IMR-90 (cell line): ENCODE results near the gene PLD6. TPM values are rescaled to one million over a fixed set of nuclear protein-coding genes. Genes with fewer than 3 reads are reported as not detected.
A peak's percentile ranks its signal among the peaks of the same experiment; 100 is the strongest.

Experiments
- ATAC-seq: fragments of 200-7000 bp; cut with Tn5 transposase; 2 replicates; pipeline ENCODE4 v1.9.1; 2020; ENCODE audit warnings: low read depth, mild to moderate bottlenecking, moderate library complexity
- BruUV-seq: library from RNA; stranded (reverse); fragments of 400-500 nt; replicated peaks from 2 replicates; lab custom pipeline; 2021; lab: Mats Ljungman, UMichigan
- CTCF ChIA-PET: fragments of 300-600 bp; formaldehyde crosslinking; extraction: SDS; loops from one replicate; lab custom pipeline; 2021; ENCODE audit warnings: antibody characterized with exemption; lab: Yijun Ruan, JAX
- POLR2A ChIA-PET: fragments of 300-600 bp; sonication (Branson Sonifier 250); formaldehyde crosslinking; loops from one replicate; lab custom pipeline; 2022; ENCODE audit warnings: antibody characterized with exemption; ENCODE audit not compliant: unreplicated experiment; lab: Charles Lee
- DNase-seq: peaks from one replicate; pipeline ENCODE4 v3.0.0; 2013
- H2AFZ ChIP-seq: replicated peaks from 2 replicates; pipeline ENCODE3; 2013; ENCODE audit warnings: low read length, mild to moderate bottlenecking; ENCODE audit not compliant: poor library complexity
- H2AK5ac ChIP-seq: 2 replicates; pipeline ENCODE4 v1.6.1; 2013; ENCODE audit warnings: low read depth, low read length, inconsistent platforms
- H2AK9ac ChIP-seq: replicated peaks from 2 replicates; pipeline ENCODE3; 2013; ENCODE audit warnings: mild to moderate bottlenecking, low read depth, low read length, moderate library complexity; ENCODE audit not compliant: poor library complexity
- H2BK120ac ChIP-seq: 2 replicates; pipeline ENCODE4 v1.6.1; 2013; ENCODE audit warnings: low read depth, low read length, inconsistent platforms
- H2BK15ac ChIP-seq: 3 replicates; pipeline ENCODE4 v1.6.1; 2013; ENCODE audit warnings: low read depth, low read length, inconsistent platforms
- H2BK20ac ChIP-seq: 2 replicates; pipeline ENCODE4 v1.6.1; 2013; ENCODE audit warnings: low read depth, mild to moderate bottlenecking, inconsistent platforms, low read length, moderate library complexity
- H2BK5ac ChIP-seq: 2 replicates; pipeline ENCODE4 v1.6.1; 2013; ENCODE audit warnings: mild to moderate bottlenecking, low read depth, low read length, inconsistent platforms; ENCODE audit not compliant: poor library complexity, severe bottlenecking
- H3K14ac ChIP-seq: replicated peaks from 2 replicates; pipeline ENCODE4 v1.6.1; 2013; ENCODE audit warnings: low read depth, low read length, inconsistent platforms
- H3K18ac ChIP-seq: 2 replicates; pipeline ENCODE4 v1.6.1; 2013; ENCODE audit warnings: low read depth, low read length, control low read depth
- H3K23ac ChIP-seq: 2 replicates; pipeline ENCODE4 v1.6.1; 2013; ENCODE audit warnings: low read depth, low read length, inconsistent platforms
- H3K27ac ChIP-seq: 2 replicates; pipeline ENCODE4 v1.5.1; 2013; ENCODE audit warnings: mild to moderate bottlenecking, control low read depth, low read length; ENCODE audit not compliant: insufficient read depth
- H3K27me3 ChIP-seq: 2 replicates; pipeline ENCODE4 v1.6.1; 2013; ENCODE audit warnings: low read length; ENCODE audit not compliant: control insufficient read depth, insufficient read depth
- H3K36me3 ChIP-seq: 2 replicates; pipeline ENCODE4 v1.6.1; 2013; ENCODE audit warnings: low read length, mixed read lengths; ENCODE audit not compliant: control insufficient read depth, insufficient read depth
- H3K4ac ChIP-seq: 2 replicates; pipeline ENCODE4 v1.6.1; 2013; ENCODE audit warnings: low read depth, low read length, inconsistent platforms
- H3K4me1 ChIP-seq: 2 replicates; pipeline ENCODE4 v1.6.1; 2013; ENCODE audit warnings: low read length, mixed read lengths; ENCODE audit not compliant: control insufficient read depth, insufficient read depth
- H3K4me2 ChIP-seq: 2 replicates; pipeline ENCODE4 v1.6.1; 2013; ENCODE audit warnings: low read depth, mild to moderate bottlenecking, control low read depth, low read length, moderate library complexity
- H3K4me3 ChIP-seq: 2 replicates; pipeline ENCODE4 v1.5.1; 2013; ENCODE audit warnings: low read depth, mild to moderate bottlenecking, control low read depth, low read length, moderate library complexity; ENCODE audit not compliant: insufficient read depth
- H3K56ac ChIP-seq: 2 replicates; pipeline ENCODE4 v1.6.1; 2013; ENCODE audit warnings: low read length, inconsistent platforms; ENCODE audit not compliant: insufficient read depth; ENCODE audit errors: extremely low read depth
- H3K79me1 ChIP-seq, 2 experiments: 2 replicates each; pipeline ENCODE4 v1.6.1; 2013; ENCODE audit warnings: low read length in 2 of 2, inconsistent platforms in 1 of 2, low read depth in 1 of 2
- H3K9ac ChIP-seq: 2 replicates; pipeline ENCODE4 v1.6.1; 2013; ENCODE audit warnings: low read depth, low read length, control low read depth
- H3K9me1 ChIP-seq: 2 replicates; pipeline ENCODE4 v1.6.1; 2013; ENCODE audit warnings: low read length, inconsistent platforms; ENCODE audit not compliant: insufficient read depth
- H3K9me3 ChIP-seq: 2 replicates; pipeline ENCODE4 v1.6.1; 2013; ENCODE audit warnings: low read length; ENCODE audit not compliant: control insufficient read depth, insufficient read depth
- H4K20me1 ChIP-seq: 2 replicates; pipeline ENCODE4 v1.6.1; 2013; ENCODE audit warnings: low read length, inconsistent platforms; ENCODE audit not compliant: insufficient read depth
- H4K5ac ChIP-seq: 2 replicates; pipeline ENCODE4 v1.6.1; 2013; ENCODE audit warnings: mild to moderate bottlenecking, low read depth, low read length, control low read depth
- H4K8ac ChIP-seq, 2 experiments: 2 replicates each; pipeline ENCODE4 v1.6.1; 2013; ENCODE audit warnings: low read depth in 2 of 2, low read length in 2 of 2, control low read depth in 1 of 2, inconsistent platforms in 1 of 2
- H4K91ac ChIP-seq: 2 replicates; pipeline ENCODE4 v1.6.1; 2013; ENCODE audit warnings: low read depth, low read length, inconsistent platforms; ENCODE audit not compliant: insufficient read depth
- NFE2L2 ChIP-seq: fragments of 150-350 bp; IDR thresholded peaks from 2 replicates; pipeline ENCODE4 v1.6.1; 2016; ENCODE audit warnings: low read depth, mild to moderate bottlenecking, low read length
- WGBS, 2 experiments: methylation state at CpG; one replicate each; pipeline versions ENCODE4 v1.1.5 to v1.1.7; 2013; ENCODE audit warnings: missing lambda C conversion rate in 2 of 2; ENCODE audit not compliant: insufficient read length in 1 of 2; ENCODE audit errors: extremely low coverage in 2 of 2; 5-methylcytosine and 5-hydroxymethylcytosine counted together
- dilution Hi-C: fragments of 300-500 bp; cut with HindIII; formaldehyde crosslinking; loops from one replicate; pipeline ENCODE4 v1.14.3; 2018; ENCODE audit warnings: low sequenced_read_pairs; ENCODE audit not compliant: unreplicated experiment
- in situ Hi-C: fragments of 300-500 bp; cut with MboI; formaldehyde crosslinking; loops from 3 replicates; pipeline ENCODE4 v1.14.3; 2019; ENCODE audit warnings: low sequenced_read_pairs, inconsistent platforms, mixed read lengths
- intact Hi-C: fragments of 100-400 bp; cut with micrococcal nuclease; formaldehyde crosslinking; loops from 2 replicates; pipeline ENCODE4 v1.10.0; 2022
- polyA plus RNA-seq, 3 experiments: library from polyadenylated mRNA; depleted of rRNA; stranded (reverse); fragments of >200 nt; gene quantifications; 2 replicates each; pipeline ENCODE4 v1.2.3, GENCODE V29; 2012; ENCODE audit warnings: low replicate concordance in 1 of 3
- total RNA-seq: library from RNA; depleted of rRNA; stranded (reverse); fragments of >200 nt; gene quantifications from 2 replicates; pipeline ENCODE4 v1.2.3, GENCODE V29; 2012
- TF ChIP-seq, protein P1 (sequence below): fragments of 150-350 bp; IDR thresholded peaks from 2 replicates; pipeline ENCODE4 v1.6.1; 2017; ENCODE audit warnings: mild to moderate bottlenecking, antibody characterized with exemption, low read length, low read depth

PLD6 gene
- total and polyA plus RNA-seq, 2 of the 4 experiments (the other 2 are of a cell fraction) = 1.1 to 1.5 TPM

DNA sequence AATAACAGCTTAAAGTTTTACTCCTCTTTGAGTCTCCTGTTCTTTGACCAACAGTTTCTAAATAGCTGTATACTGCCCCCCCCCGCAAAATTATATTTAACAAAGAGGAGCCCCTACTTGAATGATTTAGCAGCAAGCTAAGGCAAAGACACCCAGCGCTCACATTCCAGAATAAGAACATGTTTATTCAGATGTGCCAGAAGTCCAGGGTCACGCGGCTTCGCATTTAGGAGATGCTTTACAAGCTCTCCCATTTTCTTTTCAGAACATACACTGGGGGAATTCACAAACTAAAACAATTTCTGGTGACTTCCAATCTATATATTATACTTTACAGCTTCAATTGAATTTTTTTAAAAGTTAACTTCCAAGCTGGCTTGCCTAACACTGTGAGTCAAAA is 5.3 kb downstream of the PLD6 start:
- H3K56ac ChIP-seq = no peak overlapping the region
- no peaks in the 10 kb centered on the region; the same call in 1 of the 2 replicates for H3K36me3 ChIP-seq
- peaks cover 16% of the 10 kb centered on the region for H3K4me1 ChIP-seq
- H3K14ac ChIP-seq = no peak overlapping the region
- peak; percentile 58 for ATAC-seq
- dilution Hi-C loops = no loop called here
- H3K9me1 ChIP-seq = no peaks in the 10 kb centered on the region
- H3K4ac ChIP-seq = no peak overlapping the region
- peak overlapping the region; percentile 72; the same call in 1 of the 2 replicates for H3K27ac ChIP-seq
- peak; percentile 58 for DNase-seq
- H3K4me2 ChIP-seq = peak overlapping the region; percentile 74
- no peak overlapping the region for H3K4me3 ChIP-seq
- no peaks in the 10 kb centered on the region for H4K20me1 ChIP-seq
- H2BK15ac ChIP-seq = no peak overlapping the region
- no peak for TF ChIP-seq NFE2L2
- TF ChIP-seq, protein P1, sequence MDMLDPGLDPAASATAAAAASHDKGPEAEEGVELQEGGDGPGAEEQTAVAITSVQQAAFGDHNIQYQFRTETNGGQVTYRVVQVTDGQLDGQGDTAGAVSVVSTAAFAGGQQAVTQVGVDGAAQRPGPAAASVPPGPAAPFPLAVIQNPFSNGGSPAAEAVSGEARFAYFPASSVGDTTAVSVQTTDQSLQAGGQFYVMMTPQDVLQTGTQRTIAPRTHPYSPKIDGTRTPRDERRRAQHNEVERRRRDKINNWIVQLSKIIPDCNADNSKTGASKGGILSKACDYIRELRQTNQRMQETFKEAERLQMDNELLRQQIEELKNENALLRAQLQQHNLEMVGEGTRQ = 0 out of 2 replicates have a peak, but pooled peaks have one; percentile 12
- peak overlapping the region in 1 of 2 experiments; percentile 40; a peak in 1 of 4 replicates for H4K8ac ChIP-seq
- H2AK5ac ChIP-seq = no peak overlapping the region
- ChIA-PET CTCF (interaction anchor here (0.6 to 0.8 kb wide), 2 partner anchors 10 to 102 kb away, joined by 3 to 4 read pairs; no protein-coding TSS in a partner anchor), POLR2A (no interaction called here)
- in situ Hi-C loops = no loop called here
- peak overlapping the region; percentile 63; the same call in 1 of the 2 replicates for H3K23ac ChIP-seq
- no TSS peak for BruUV-seq
- no peaks in the 10 kb centered on the region; a peak in 1 of 4 replicates for H3K79me1 ChIP-seq
- H3K18ac ChIP-seq = no peak overlapping the region; the same call in 1 of the 2 replicates
- no peaks in the 10 kb centered on the region for H3K9me3 ChIP-seq
- no peak overlapping the region for H2BK20ac ChIP-seq
- intact Hi-C loops = no loop called here
- no peak overlapping the region for H2BK5ac ChIP-seq
- 0% methylated on average over 1 of the region's 5 CpGs; no CpG with 5 or more reads in 1 of the 2 experiments for WGBS, 2 experiments
- no peak overlapping the region; the same call in 1 of the 2 replicates for H4K5ac ChIP-seq
- H3K9ac ChIP-seq = no peak overlapping the region
- H2AK9ac ChIP-seq = no peak overlapping the region
- no peaks in the 10 kb centered on the region for H3K27me3 ChIP-seq
- no peak overlapping the region for H2AFZ ChIP-seq
- no peak overlapping the region for H4K91ac ChIP-seq
- peak overlapping the region; percentile 26; the same call in 1 of the 2 replicates for H2BK120ac ChIP-seq
